HepG2 (cell line): Measurements from ENCODE around the gene PRR36. TPM values are rescaled to one million over a fixed set of nuclear protein-coding genes. Genes with fewer than 3 reads are reported as not detected.
A peak's percentile ranks its signal among the peaks of the same experiment; 100 is the strongest.

Source experiments
- AKNA ChIP-seq: sonication (generic); formaldehyde crosslinking; IDR thresholded peaks from 2 replicates; pipeline ENCODE4 v1.4.0; 2020; ENCODE audit warnings: missing genetic modification reagents, borderline replicate concordance
- CHD4 ChIP-seq: fragments of 200-600 bp; sonication (generic); IDR thresholded peaks from 2 replicates; pipeline ENCODE4 v1.7.0; 2017; ENCODE audit warnings: mild to moderate bottlenecking, low read length, borderline replicate concordance
- DPF2 ChIP-seq: sonication (generic); formaldehyde crosslinking; IDR thresholded peaks from 2 replicates; pipeline ENCODE4 v1.4.0; 2020; ENCODE audit warnings: mild to moderate bottlenecking, low read depth, missing genetic modification reagents, borderline replicate concordance
- FOSL2 ChIP-seq: sonication (generic); formaldehyde crosslinking; IDR thresholded peaks from 2 replicates; pipeline ENCODE4 v1.4.0; 2020; ENCODE audit warnings: missing genetic modification reagents
- FOXA3 ChIP-seq: IDR thresholded peaks from 2 replicates; pipeline ENCODE4 v1.6.1; 2016; ENCODE audit warnings: missing genetic modification reagents, missing compliant biosample characterization
- HNF1B ChIP-seq: sonication (generic); formaldehyde crosslinking; IDR thresholded peaks from 2 replicates; pipeline ENCODE4 v1.5.1; 2020; ENCODE audit warnings: mild to moderate bottlenecking, moderate library complexity, missing genetic modification reagents
- JDP2 ChIP-seq: sonication (generic); formaldehyde crosslinking; IDR thresholded peaks from 2 replicates; pipeline ENCODE4 v1.8.1; 2022; ENCODE audit warnings: missing genetic modification reagents, borderline replicate concordance
- JUNB ChIP-seq: sonication (generic); formaldehyde crosslinking; IDR thresholded peaks from 2 replicates; pipeline ENCODE4 v1.8.0; 2022; ENCODE audit warnings: missing genetic modification reagents, mild to moderate bottlenecking, borderline replicate concordance
- KDM1A ChIP-seq: IDR thresholded peaks from 2 replicates; pipeline ENCODE4 v1.6.1; 2016; ENCODE audit warnings: missing compliant biosample characterization
- KLF6 ChIP-seq: IDR thresholded peaks from 2 replicates; pipeline ENCODE4 v1.8.0; 2016; ENCODE audit warnings: missing biosample characterization, missing genetic modification reagents
- MED1 ChIP-seq: sonication (generic); formaldehyde crosslinking; IDR thresholded peaks from 2 replicates; pipeline ENCODE4 v1.4.0; 2020; ENCODE audit warnings: missing genetic modification reagents
- MXD4 ChIP-seq: IDR thresholded peaks from 2 replicates; pipeline ENCODE4 v1.6.1; 2016; ENCODE audit warnings: mild to moderate bottlenecking, missing biosample characterization, missing genetic modification reagents
- NFYC ChIP-seq: IDR thresholded peaks from 2 replicates; pipeline ENCODE4 v1.6.1; 2016; ENCODE audit warnings: missing genetic modification reagents, missing compliant biosample characterization
- NR2F6 ChIP-seq, 2 experiments: IDR thresholded peaks; 2 replicates each; pipeline ENCODE4 v1.6.1; 2016; ENCODE audit warnings: antibody characterized with exemption in 1 of 2, mild to moderate bottlenecking in 1 of 2
- RAD51 ChIP-seq: fragments of 450-650 bp; IDR thresholded peaks from 2 replicates; pipeline ENCODE4 v1.6.1; 2016; ENCODE audit warnings: borderline replicate concordance
- SATB2 ChIP-seq: sonication (generic); formaldehyde crosslinking; IDR thresholded peaks from 2 replicates; pipeline ENCODE4 v1.5.0; 2020; ENCODE audit warnings: missing genetic modification reagents
- SNRNP70 ChIP-seq: fragments of 200-400 bp; formaldehyde crosslinking; IDR thresholded peaks from 2 replicates; pipeline ENCODE4 v1.6.1; 2017; ENCODE audit warnings: mild to moderate bottlenecking, low read depth, low read length, moderate library complexity
- SP2 ChIP-seq: sonication (generic); formaldehyde crosslinking; IDR thresholded peaks from 2 replicates; pipeline ENCODE4 v1.5.1; 2020; ENCODE audit warnings: mild to moderate bottlenecking, missing genetic modification reagents
- SP4 ChIP-seq: sonication (generic); formaldehyde crosslinking; IDR thresholded peaks from 2 replicates; pipeline ENCODE4 v1.8.1; 2023; ENCODE audit warnings: mild to moderate bottlenecking, missing genetic modification reagents
- ZBTB7B ChIP-seq: sonication (generic); formaldehyde crosslinking; IDR thresholded peaks from 2 replicates; pipeline ENCODE4 v1.4.0; 2020; ENCODE audit warnings: missing genetic modification reagents
- ZFP36L2 ChIP-seq: sonication (generic); formaldehyde crosslinking; IDR thresholded peaks from 2 replicates; pipeline ENCODE4 v1.4.0; 2020; ENCODE audit warnings: missing genetic modification reagents
- ZNF530 ChIP-seq: sonication (generic); formaldehyde crosslinking; IDR thresholded peaks from 2 replicates; pipeline ENCODE4 v1.5.0; 2020; ENCODE audit warnings: low read depth, mild to moderate bottlenecking, missing genetic modification reagents
- ZNF674 ChIP-seq: sonication (generic); formaldehyde crosslinking; IDR thresholded peaks from 2 replicates; pipeline ENCODE4 v1.5.0; 2020; ENCODE audit warnings: low read depth, mild to moderate bottlenecking, missing genetic modification reagents
- ZNF788 ChIP-seq: sonication (generic); formaldehyde crosslinking; IDR thresholded peaks from 2 replicates; pipeline ENCODE4 v1.5.0; 2020; ENCODE audit warnings: mild to moderate bottlenecking, missing genetic modification reagents, borderline replicate concordance
- ZNF850 ChIP-seq: sonication (generic); formaldehyde crosslinking; conservative IDR thresholded peaks from 2 replicates; pipeline ENCODE4 v1.9.0; 2021; ENCODE audit warnings: mild to moderate bottlenecking, missing genetic modification reagents
- ZSCAN22 ChIP-seq: sonication (generic); formaldehyde crosslinking; IDR thresholded peaks from 2 replicates; pipeline ENCODE4 v1.4.0; 2020; ENCODE audit warnings: mild to moderate bottlenecking, missing genetic modification reagents
- polyA plus RNA-seq, 8 experiments: library from polyadenylated mRNA; depleted of rRNA in 3 of 8; stranded (reverse) in 7 of 8; unstranded in 1 of 8; fragments of >200 nt; fragmentation: Illumina TruSeq in 4 of 8; extraction: Trizol in 4 of 8; gene quantifications; 2 replicates each; pipeline versions ENCODE4 v1.2.1 to v1.2.3, GENCODE V29; 2011 to 2016; ENCODE audit warnings: low read depth in 4 of 8, missing spikeins in 1 of 8, mixed read lengths in 1 of 8; ENCODE audit not compliant: insufficient read depth in 1 of 8
- total RNA-seq, 5 experiments: library from RNA; depleted of rRNA; stranded (reverse); fragments of >200 nt; fragmentation: Illumina TruSeq; extraction: Trizol; gene quantifications; 2 replicates each; pipeline ENCODE4 v1.2.3, GENCODE V29; 2016; ENCODE audit warnings: low read depth in 1 of 5

PRR36 gene
- total and polyA plus RNA-seq, 2 of the 13 experiments (the other 11 are each of a cell fraction or from before 2014, with no cell fraction given) = 0.07 to 0.17 TPM

- TF ChIP-seq ZBTB7B (CRISPR knock-in tag) = peak; percentile 57
- TF ChIP-seq ZNF530 (CRISPR knock-in tag) = no peak
- TF ChIP-seq NFYC = no peak
- TF ChIP-seq CHD4 = peak; percentile 88; the same call in 1 of the 2 replicates
- no peak for TF ChIP-seq AKNA (CRISPR knock-in tag)
- TF ChIP-seq JDP2 = no peak
- peak; percentile 80; the same call in 1 of the 2 replicates for TF ChIP-seq KDM1A (CRISPR knock-in tag)
- 0 out of 2 replicates have a peak, but pooled peaks have one; percentile 47 for TF ChIP-seq MXD4 (CRISPR knock-in tag)
- TF ChIP-seq ZSCAN22 (CRISPR knock-in tag) = peak; percentile 97
- no peak for TF ChIP-seq RAD51
- TF ChIP-seq JUNB (CRISPR knock-in tag) = no peak
- no peak for TF ChIP-seq KLF6
- TF ChIP-seq ZNF788 (CRISPR knock-in tag) = peak; percentile 82; the same call in 1 of the 2 replicates
- TF ChIP-seq SP4 = peak; percentile 80
- TF ChIP-seq DPF2 = no peak
- TF ChIP-seq MED1 (CRISPR knock-in tag) = peak; percentile 44; the same call in 1 of the 2 replicates
- TF ChIP-seq SATB2 = 0 out of 2 replicates have a peak, but pooled peaks have one; percentile 48
- TF ChIP-seq ZNF850 (CRISPR knock-in tag) = no peak
- TF ChIP-seq ZNF674 (CRISPR knock-in tag) = no peak
- no peak for TF ChIP-seq FOSL2
- TF ChIP-seq SNRNP70 = no peak
- TF ChIP-seq FOXA3 (CRISPR knock-in tag) = 0 out of 2 replicates have a peak, but pooled peaks have one; percentile 16
- TF ChIP-seq ZFP36L2 (CRISPR knock-in tag) = no peak
- TF ChIP-seq HNF1B (CRISPR knock-in tag) = peak; percentile 85
- TF ChIP-seq SP2 = 0 out of 2 replicates have a peak, but pooled peaks have one; percentile 31
- peak; percentile 89 for TF ChIP-seq NR2F6 (IDR thresholded peaks at IDR 0.05)
- peak; percentile 93 for TF ChIP-seq NR2F6 (CRISPR knock-in tag; IDR thresholded peaks at IDR 0.05)
Measured at GRCh38 chr19:7918615-7919421, 44.6 kb upstream of the PRR36 start (continued).
